GM10248 (cell line): Measurements from ENCODE around the gene DCHS2.

Experiments
- CTCF ChIA-PET: fragments of 300-600 bp; sonication (Branson Sonifier 250); formaldehyde crosslinking; extraction: SDS; loops from one replicate; lab custom pipeline; 2021; ENCODE audit warnings: antibody characterized with exemption; lab: Yijun Ruan, JAX
- POLR2A ChIA-PET: fragments of 350-650 bp; sonication (Branson Sonifier 250); formaldehyde crosslinking; extraction: SDS; loops from one replicate; lab custom pipeline; 2020; ENCODE audit warnings: antibody characterized with exemption; lab: Yijun Ruan, JAX
- DNase-seq: peaks from one replicate; pipeline ENCODE4 v3.0.0; 2012; ENCODE audit errors: extremely low spot score
- CTCF ChIP-seq: IDR thresholded peaks from 2 replicates; pipeline ENCODE4 v1.5.1; 2012; ENCODE audit warnings: mild to moderate bottlenecking, low read depth; ENCODE audit errors: extremely low read depth, missing control alignments, control extremely low read depth

Gene DCHS2

GRCh38 chr4:154384012-154384411 is 107.6 kb downstream of the DCHS2 start:
- ChIA-PET POLR2A (no interaction called here), CTCF (no interaction called here)
- no peak for TF ChIP-seq CTCF
- no peak for DNase-seq

- ChIA-PET POLR2A (no interaction called here), CTCF (no interaction called here)
- DNase-seq = no peak
- no peak for TF ChIP-seq CTCF
These were observed 115.1 kb downstream of the DCHS2 start for GRCh38 chr4:154376486-154376885.

- DNase-seq = no peak
- POLR2A ChIA-PET = no interaction called here
- TF ChIP-seq CTCF = no peak
- CTCF ChIA-PET = interaction anchor here (1.1 kb wide), 1 partner anchor 12 kb away, joined by 3 read pairs; no protein-coding TSS in a partner anchor
These were observed 123.5 kb downstream of the DCHS2 start for GRCh38 chr4:154368060-154368459.

GRCh38 chr4:154367659-154368058 is 123.9 kb downstream of the DCHS2 start:
- DNase-seq = no peak

GRCh38 chr4:154366956-154367355 is 124.6 kb downstream of the DCHS2 start:
- no peak for TF ChIP-seq CTCF
- POLR2A ChIA-PET = no interaction called here
- DNase-seq = no peak
- CTCF ChIA-PET = no interaction called here

More at GRCh38 chr4:154367659-154368058, 123.9 kb downstream of the DCHS2 start:
- ChIA-PET CTCF (interaction anchor here (1.1 kb wide), 1 partner anchor 12 kb away, joined by 3 read pairs; no protein-coding TSS in a partner anchor), POLR2A (no interaction called here)
- no peak for TF ChIP-seq CTCF

GRCh38 chr4:154364066-154364845 is 127.3 kb downstream of the DCHS2 start:
- DNase-seq = no peak
- ChIA-PET POLR2A (no interaction called here), CTCF (no interaction called here)
- no peak for TF ChIP-seq CTCF

GRCh38 chr4:154361450-154361849 is 130.1 kb downstream of the DCHS2 start:
- CTCF ChIA-PET = interaction anchor here (1.0 to 1.3 kb wide), 2 partner anchors 10 to 31 kb away, joined by 3 read pairs; no protein-coding TSS in a partner anchor
- POLR2A ChIA-PET = no interaction called here
- no peak for TF ChIP-seq CTCF
- no peak for DNase-seq
